ENCODE measurements around the gene LRRC47. TPM values are rescaled to one million over a fixed set of nuclear protein-coding genes. Genes with fewer than 3 reads are reported as not detected.

The LRRC47 gene
- total and polyA plus RNA-seq, 2 of the 13 experiments (the other 11 are each of a cell fraction or from before 2014, with no cell fraction given): 18.3 to 52.5 TPM

GRCh38 chr1:3811595-3811911, 15.3 kb upstream of the LRRC47 start (continued):
- TF ChIP-seq, protein P1, sequence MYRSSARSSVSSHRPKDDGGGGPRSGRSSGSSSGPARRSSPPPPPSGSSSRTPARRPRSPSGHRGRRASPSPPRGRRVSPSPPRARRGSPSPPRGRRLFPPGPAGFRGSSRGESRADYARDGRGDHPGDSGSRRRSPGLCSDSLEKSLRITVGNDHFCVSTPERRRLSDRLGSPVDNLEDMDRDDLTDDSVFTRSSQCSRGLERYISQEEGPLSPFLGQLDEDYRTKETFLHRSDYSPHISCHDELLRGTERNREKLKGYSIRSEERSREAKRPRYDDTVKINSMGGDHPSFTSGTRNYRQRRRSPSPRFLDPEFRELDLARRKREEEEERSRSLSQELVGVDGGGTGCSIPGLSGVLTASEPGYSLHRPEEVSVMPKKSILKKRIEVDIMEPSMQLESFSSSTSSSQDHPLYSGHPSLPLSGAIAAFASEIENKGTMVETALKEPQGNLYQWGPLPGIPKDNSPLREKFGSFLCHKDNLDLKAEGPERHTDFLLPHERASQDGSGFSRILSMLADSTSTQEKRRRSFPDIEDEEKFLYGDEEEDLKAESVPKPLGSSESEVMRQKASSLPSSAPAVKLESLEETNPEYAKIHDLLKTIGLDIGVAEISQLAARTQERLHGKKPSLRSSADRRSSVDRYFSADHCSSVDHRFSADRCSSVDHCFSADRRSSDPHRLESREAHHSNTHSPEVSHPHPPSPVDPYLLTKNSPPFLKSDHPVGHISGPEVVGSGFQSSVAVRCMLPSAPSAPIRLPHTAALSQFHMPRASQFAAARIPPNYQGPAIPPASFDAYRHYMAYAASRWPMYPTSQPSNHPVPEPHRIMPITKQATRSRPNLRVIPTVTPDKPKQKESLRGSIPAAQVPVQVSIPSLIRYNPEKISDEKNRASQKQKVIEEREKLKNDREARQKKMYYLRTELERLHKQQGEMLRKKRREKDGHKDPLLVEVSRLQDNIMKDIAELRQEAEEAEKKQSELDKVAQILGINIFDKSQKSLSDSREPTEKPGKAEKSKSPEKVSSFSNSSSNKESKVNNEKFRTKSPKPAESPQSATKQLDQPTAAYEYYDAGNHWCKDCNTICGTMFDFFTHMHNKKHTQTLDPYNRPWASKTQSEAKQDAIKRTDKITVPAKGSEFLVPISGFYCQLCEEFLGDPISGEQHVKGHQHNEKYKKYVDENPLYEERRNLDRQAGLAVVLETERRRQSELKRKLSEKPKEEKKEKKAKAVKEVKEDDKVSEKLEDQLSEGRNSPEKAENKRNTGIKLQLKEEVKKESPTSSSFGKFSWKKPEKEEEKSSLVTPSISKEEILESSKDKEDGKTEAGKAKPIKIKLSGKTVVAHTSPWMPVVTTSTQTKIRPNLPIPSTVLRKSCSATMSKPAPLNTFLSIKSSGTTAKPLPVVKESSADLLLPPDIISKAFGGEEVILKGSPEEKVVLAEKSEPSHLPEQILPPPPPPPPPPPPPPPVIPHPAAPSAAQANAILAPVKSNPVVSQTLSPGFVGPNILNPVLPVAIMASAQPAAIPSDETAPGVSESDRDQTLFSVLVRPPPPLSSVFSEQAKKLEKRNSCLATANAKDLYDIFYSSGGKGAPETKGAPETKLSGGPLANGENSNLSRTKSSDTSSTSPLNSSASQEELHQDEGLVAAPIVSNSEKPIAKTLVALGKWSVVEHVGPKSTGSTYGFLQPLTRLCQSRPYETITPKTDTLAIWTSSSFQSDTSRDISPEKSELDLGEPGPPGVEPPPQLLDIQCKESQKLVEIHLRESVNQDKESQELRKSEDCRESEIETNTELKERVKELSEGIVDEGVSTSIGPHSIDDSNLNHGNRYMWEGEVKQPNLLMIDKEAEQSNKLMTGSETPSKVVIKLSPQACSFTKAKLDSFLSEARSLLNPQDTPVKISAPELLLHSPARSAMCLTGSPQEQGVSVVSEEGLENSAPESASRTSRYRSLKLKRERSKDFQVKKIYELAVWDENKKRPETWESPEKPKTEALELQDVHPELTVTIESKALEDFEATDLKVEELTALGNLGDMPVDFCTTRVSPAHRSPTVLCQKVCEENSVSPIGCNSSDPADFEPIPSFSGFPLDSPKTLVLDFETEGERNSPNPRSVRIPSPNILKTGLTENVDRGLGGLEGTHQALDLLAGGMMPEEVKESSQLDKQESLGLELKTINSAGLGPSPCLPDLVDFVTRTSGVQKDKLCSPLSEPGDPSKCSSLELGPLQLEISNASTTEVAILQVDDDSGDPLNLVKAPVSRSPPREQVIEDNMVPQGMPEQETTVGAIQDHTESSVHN (CRISPR knock-in tag; IDR thresholded peaks at IDR 0.05): no peak
- no peak for TF ChIP-seq SIX1 (CRISPR knock-in tag; IDR thresholded peaks at IDR 0.05; ENCODE audit: borderline replicate concordance)
- TF ChIP-seq STAT6 (CRISPR knock-in tag; IDR thresholded peaks at IDR 0.05; ENCODE audit: borderline replicate concordance): no peak
- TF ChIP-seq MBNL3 (CRISPR knock-in tag; conservative IDR thresholded peaks at IDR 0.05): no peak
- no peak for TF ChIP-seq HNRNPUL1 (IDR thresholded peaks at IDR 0.05; ENCODE audit: low read depth, low read length)
- no peak for TF ChIP-seq ZNF556 (CRISPR knock-in tag; IDR thresholded peaks at IDR 0.05; ENCODE audit: borderline replicate concordance)
- no peak for TF ChIP-seq ZBTB7A (CRISPR knock-in tag; IDR thresholded peaks at IDR 0.05)
